Naive thymus-derived CD8-positive, alpha-beta T cell (primary cell): Measurements from ENCODE around the gene DLG2. TPM values are rescaled to one million over a fixed set of nuclear protein-coding genes. Genes with fewer than 3 reads are reported as not detected.

Experiments
- ATAC-seq, 2 donors: fragments of 150-1000 bp; cut with Tn5 transposase in 1 of 2; sonication (Bioruptor Pico), chemical (Tn5 transposase) in 1 of 2; 1 replicate in 1 of 2; 2 replicates in 1 of 2; pipeline ENCODE4 v1.10.0; 2021; ENCODE audit warnings: mild to moderate bottlenecking in 2 of 2, moderate library complexity in 2 of 2
- POLR2A ChIA-PET: fragments of 350-600 bp; sonication (Branson Sonifier 250); formaldehyde crosslinking; loops from one replicate; lab custom pipeline; 2021; ENCODE audit warnings: antibody characterized with exemption; lab: Charles Lee
- DNase-seq, 10 donors: peaks; one replicate each; pipeline versions ENCODE4 v3.0.0 to v3.0.0-alpha.2; 2020 to 2022
- H3K27ac Mint-ChIP-seq, 10 donors: one replicate each; pipeline ENCODE4 v1.8.0; 2020 to 2022; ENCODE audit warnings: mild to moderate bottlenecking in 10 of 10, mixed read lengths in 10 of 10, moderate library complexity in 4 of 10, inconsistent platforms in 1 of 10
- H3K27me3 Mint-ChIP-seq, 5 donors: one replicate each; pipeline ENCODE4 v1.8.0; 2021 to 2022; ENCODE audit warnings: mixed read lengths in 5 of 5
- H3K36me3 Mint-ChIP-seq, 3 donors: one replicate each; pipeline ENCODE4 v1.8.0; 2020 to 2022; ENCODE audit warnings: mixed read lengths in 3 of 3, mild to moderate bottlenecking in 2 of 3, inconsistent platforms in 1 of 3
- H3K4me1 Mint-ChIP-seq, 4 donors: one replicate each; pipeline ENCODE4 v1.8.0; 2021 to 2022; ENCODE audit warnings: mixed read lengths in 4 of 4
- H3K4me3 Mint-ChIP-seq, 10 donors: one replicate each; pipeline ENCODE4 v1.8.0; 2020 to 2022; ENCODE audit warnings: mild to moderate bottlenecking in 10 of 10, mixed read lengths in 10 of 10, moderate library complexity in 6 of 10, inconsistent platforms in 1 of 10
- H3K9me3 Mint-ChIP-seq, 9 donors: one replicate each; pipeline ENCODE4 v1.8.0; 2020 to 2022; ENCODE audit warnings: mixed read lengths in 9 of 9, mild to moderate bottlenecking in 3 of 9, inconsistent platforms in 1 of 9, moderate library complexity in 1 of 9
- polyA plus RNA-seq, 3 donors: library from polyadenylated mRNA; unstranded; fragments of 300-500 nt; fragmentation: Illumina TruSeq; gene quantifications; one replicate each; pipeline ENCODE4 v1.2.3, GENCODE V29; 2021
- total RNA-seq, 8 experiments: library from RNA in 2 of 8; stranded (reverse) in 2 of 8; gene quantifications; one replicate each; pipeline ENCODE4 v1.2.3 and lab custom pipeline; 2021 to 2026

The DLG2 gene
- total and polyA plus RNA-seq, 5 experiments from 2014 or later = 0.86 to 6.2 (median 2.5) TPM

GRCh38 chr11:84413549-84413948, 1213.6 kb downstream of the DLG2 start:
- no peaks in the 10 kb centered on the region for H3K36me3 Mint-ChIP-seq
- peaks cover 5 to 28% (median 10%) of the 10 kb centered on the region in 9 donors for H3K9me3 Mint-ChIP-seq
- H3K27ac Mint-ChIP-seq = no peak overlapping the region
- no peak overlapping the region for H3K4me3 Mint-ChIP-seq
- no peaks in the 10 kb centered on the region for H3K27me3 Mint-ChIP-seq
- POLR2A ChIA-PET = no interaction called here
- ATAC-seq (no peak), DNase-seq (no peak)
- H3K4me1 Mint-ChIP-seq = no peaks in the 10 kb centered on the region

GRCh38 chr11:84412862-84413261, 1214.3 kb downstream of the DLG2 start:
- Mint-ChIP-seq H3K9me3 (peaks cover 4 to 24% (median 10%) of the 10 kb centered on the region in 9 donors), H3K4me1 (no peaks in the 10 kb centered on the region), H3K4me3 (no peak overlapping the region), H3K36me3 (no peaks in the 10 kb centered on the region), H3K27ac (no peak overlapping the region), H3K27me3 (no peaks in the 10 kb centered on the region)
- POLR2A ChIA-PET = no interaction called here
- ATAC-seq (no peak), DNase-seq (no peak)

GRCh38 chr11:84408946-84409411, 1218.2 kb downstream of the DLG2 start:
- DNase-seq = no peak
- Mint-ChIP-seq H3K27ac (no peak overlapping the region), H3K4me1 (no peaks in the 10 kb centered on the region), H3K36me3 (no peaks in the 10 kb centered on the region), H3K27me3 (no peaks in the 10 kb centered on the region), H3K4me3 (no peak overlapping the region), H3K9me3 (peaks cover 0 to 37% (median 9%) of the 10 kb centered on the region in 9 donors)
- POLR2A ChIA-PET = no interaction called here
- ATAC-seq = no peak

DNA sequence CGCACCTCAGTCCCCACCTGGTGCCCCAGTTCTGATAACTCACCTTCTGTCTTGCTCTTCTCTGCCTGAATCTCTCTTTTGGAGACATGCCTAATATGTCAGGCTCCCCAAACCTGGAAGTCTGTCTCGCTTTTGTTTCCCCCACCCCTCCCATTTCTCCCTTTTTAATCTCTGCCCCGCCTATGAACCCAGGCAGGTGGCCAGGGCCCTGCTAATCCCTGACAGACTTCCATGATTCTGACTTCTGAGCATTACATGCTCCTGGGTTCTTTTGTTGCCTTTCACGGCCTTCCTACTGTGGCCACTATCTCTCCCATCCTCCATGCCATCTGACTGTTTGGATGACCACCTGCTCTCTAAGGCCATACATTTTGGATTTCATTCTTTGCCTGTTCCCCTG, 1220.1 kb downstream of the DLG2 start:
- H3K4me1 Mint-ChIP-seq = no peaks in the 10 kb centered on the region
- DNase-seq = no peak
- no peaks in the 10 kb centered on the region for H3K36me3 Mint-ChIP-seq
- peaks cover 3 to 40% (median 13%) of the 10 kb centered on the region in 9 donors for H3K9me3 Mint-ChIP-seq
- no peak overlapping the region for H3K4me3 Mint-ChIP-seq
- POLR2A ChIA-PET = no interaction called here
- no peaks in the 10 kb centered on the region for H3K27me3 Mint-ChIP-seq
- no peak for ATAC-seq
- H3K27ac Mint-ChIP-seq = no peak overlapping the region

DNA sequence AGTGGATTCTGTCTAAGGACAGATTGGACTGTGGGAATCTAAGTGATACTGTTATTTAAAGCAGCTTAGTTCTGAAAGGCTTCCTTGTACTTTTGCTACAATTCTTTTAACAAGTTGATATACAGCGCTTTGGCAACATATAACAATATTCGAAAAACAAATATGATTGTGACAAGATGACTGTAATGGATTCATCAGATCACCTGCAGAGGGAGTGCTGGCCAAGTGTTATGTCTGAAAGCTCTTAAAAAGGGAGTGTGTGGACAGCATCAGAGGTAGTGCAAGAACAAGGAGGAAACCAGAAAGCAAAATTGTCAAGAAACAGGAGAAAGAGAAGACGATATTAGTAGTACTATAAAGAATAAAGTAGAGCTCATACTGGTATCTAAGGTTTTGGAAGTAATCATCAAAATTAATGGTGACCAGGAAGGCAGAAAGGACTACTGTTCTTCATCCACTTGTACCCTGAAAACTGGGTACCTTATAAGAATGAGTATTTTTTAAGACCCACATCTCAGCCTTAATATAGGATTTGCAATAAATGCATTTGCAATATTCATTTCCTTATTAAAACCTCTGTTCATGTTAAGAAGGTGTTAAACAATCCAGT, 1229.0 kb downstream of the DLG2 start:
- DNase-seq (no peak), ATAC-seq (no peak)
- POLR2A ChIA-PET = no interaction called here
- no peak overlapping the region for H3K27ac Mint-ChIP-seq
- peaks cover 0 to 21% (median 7%) of the 10 kb centered on the region in 9 donors for H3K9me3 Mint-ChIP-seq
- no peaks in the 10 kb centered on the region for H3K36me3 Mint-ChIP-seq
- H3K4me1 Mint-ChIP-seq = no peaks in the 10 kb centered on the region
- H3K4me3 Mint-ChIP-seq = no peak overlapping the region
- H3K27me3 Mint-ChIP-seq = no peaks in the 10 kb centered on the region

DNA sequence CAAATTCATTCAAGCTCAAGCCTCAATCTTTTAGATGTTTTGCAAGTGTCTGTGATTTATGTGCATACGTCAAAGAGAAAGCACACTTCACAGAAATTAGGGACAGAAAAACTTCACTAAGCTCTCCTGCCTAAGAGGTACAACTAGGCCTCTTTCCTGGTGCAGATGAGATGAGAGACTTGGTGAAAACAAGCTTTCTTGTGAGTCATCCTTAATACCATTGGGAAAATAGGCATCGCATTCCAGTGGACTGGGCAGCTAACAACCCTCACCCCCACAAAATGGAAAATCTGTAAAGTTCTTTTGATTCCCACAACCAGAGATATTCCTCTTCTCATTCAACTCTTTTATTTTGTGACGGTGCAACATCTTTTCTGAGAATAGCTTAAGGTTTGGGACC, 1230.6 kb downstream of the DLG2 start:
- no peak overlapping the region for H3K4me3 Mint-ChIP-seq
- H3K36me3 Mint-ChIP-seq = no peaks in the 10 kb centered on the region
- ATAC-seq = no peak
- DNase-seq = no peak
- H3K27ac Mint-ChIP-seq = no peak overlapping the region
- POLR2A ChIA-PET = no interaction called here
- H3K4me1 Mint-ChIP-seq = no peaks in the 10 kb centered on the region
- no peaks in the 10 kb centered on the region for H3K27me3 Mint-ChIP-seq
- peaks cover 0 to 18% (median 6%) of the 10 kb centered on the region in 9 donors for H3K9me3 Mint-ChIP-seq

- no peaks in the 10 kb centered on the region for H3K4me1 Mint-ChIP-seq
- no peak overlapping the region for H3K4me3 Mint-ChIP-seq
- peaks cover 0 to 23% (median 2%) of the 10 kb centered on the region in 9 donors for H3K9me3 Mint-ChIP-seq
- H3K27ac Mint-ChIP-seq = no peak overlapping the region
- POLR2A ChIA-PET = no interaction called here
- DNase-seq (no peak), ATAC-seq (no peak)
- H3K27me3 Mint-ChIP-seq = no peaks in the 10 kb centered on the region
- no peaks in the 10 kb centered on the region for H3K36me3 Mint-ChIP-seq
These were observed 1236.6 kb downstream of the DLG2 start for GRCh38 chr11:84390441-84391078.

GRCh38 chr11:84389696-84390095, 1237.4 kb downstream of the DLG2 start:
- no peaks in the 10 kb centered on the region for H3K27me3 Mint-ChIP-seq
- POLR2A ChIA-PET = no interaction called here
- H3K4me3 Mint-ChIP-seq = no peak overlapping the region
- H3K36me3 Mint-ChIP-seq = no peaks in the 10 kb centered on the region
- H3K4me1 Mint-ChIP-seq = no peaks in the 10 kb centered on the region
- DNase-seq (no peak), ATAC-seq (no peak)
- H3K27ac Mint-ChIP-seq = no peak overlapping the region
- H3K9me3 Mint-ChIP-seq = peaks cover 0 to 15% (median 0%) of the 10 kb centered on the region in 9 donors

DNA sequence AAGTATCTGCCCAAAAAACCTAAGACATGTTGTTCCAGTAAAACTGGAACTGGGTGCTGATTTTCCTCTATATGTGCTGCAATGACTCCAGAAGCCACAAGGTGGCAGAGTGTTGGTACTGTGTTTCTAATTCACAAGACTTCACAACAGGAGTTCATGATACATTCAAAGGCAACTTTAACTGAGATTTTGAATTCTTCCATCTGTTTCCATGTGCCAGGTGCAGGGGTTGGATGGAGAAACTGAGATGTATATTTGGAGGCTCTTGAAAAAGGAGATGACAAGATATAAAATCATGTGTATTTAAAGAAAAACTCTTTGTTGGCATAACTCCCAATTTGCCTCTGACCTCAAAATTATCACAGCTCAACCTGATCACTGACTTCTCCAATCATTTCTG, 1242.4 kb downstream of the DLG2 start:
- H3K27ac Mint-ChIP-seq = no peak overlapping the region
- H3K27me3 Mint-ChIP-seq = no peaks in the 10 kb centered on the region
- H3K4me1 Mint-ChIP-seq = no peaks in the 10 kb centered on the region
- no peak overlapping the region for H3K4me3 Mint-ChIP-seq
- ATAC-seq = no peak
- H3K9me3 Mint-ChIP-seq = peaks cover 0 to 5% (median 0%) of the 10 kb centered on the region in 9 donors
- no peaks in the 10 kb centered on the region for H3K36me3 Mint-ChIP-seq
- peak in 3 of 10 donors; percentile 7 to 13 (median 7) for DNase-seq
- POLR2A ChIA-PET = no interaction called here

- Mint-ChIP-seq H3K27me3 (no peaks in the 10 kb centered on the region), H3K9me3 (peaks cover 0 to 5% (median 0%) of the 10 kb centered on the region in 9 donors), H3K36me3 (no peaks in the 10 kb centered on the region), H3K4me3 (no peak overlapping the region), H3K27ac (no peak overlapping the region), H3K4me1 (no peaks in the 10 kb centered on the region)
- POLR2A ChIA-PET = no interaction called here
- DNase-seq (no peak), ATAC-seq (no peak)
These were observed 1243.6 kb downstream of the DLG2 start for GRCh38 chr11:84383576-84383975.

DNA sequence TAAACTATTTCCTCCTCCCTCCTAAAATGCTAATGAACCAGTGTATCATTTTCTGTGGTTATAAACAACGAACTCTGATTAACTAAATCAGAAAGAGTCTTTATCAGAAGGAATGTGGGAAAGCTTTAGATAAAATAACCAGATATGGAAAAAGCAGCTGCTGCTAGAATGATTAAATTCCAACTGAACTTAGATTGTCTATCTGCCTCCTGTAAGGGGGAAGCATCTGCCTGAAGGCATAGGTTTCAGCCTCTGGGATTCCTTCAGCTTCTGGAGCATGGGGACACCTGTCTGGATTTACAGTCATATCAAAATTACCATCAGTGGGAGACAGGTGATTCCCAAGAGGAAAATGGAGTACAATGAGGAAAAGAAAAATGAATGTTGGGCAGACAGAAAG, 1245.5 kb downstream of the DLG2 start:
- H3K4me1 Mint-ChIP-seq = no peaks in the 10 kb centered on the region
- no peaks in the 10 kb centered on the region for H3K36me3 Mint-ChIP-seq
- H3K4me3 Mint-ChIP-seq = no peak overlapping the region
- POLR2A ChIA-PET = no interaction called here
- no peak overlapping the region for H3K27ac Mint-ChIP-seq
- H3K27me3 Mint-ChIP-seq = no peaks in the 10 kb centered on the region
- ATAC-seq = no peak
- peaks cover 0 to 6% (median 0%) of the 10 kb centered on the region in 9 donors for H3K9me3 Mint-ChIP-seq
- no peak for DNase-seq

GRCh38 chr11:84372381-84372950, 1254.7 kb downstream of the DLG2 start:
- no peak for ATAC-seq
- Mint-ChIP-seq H3K27ac (no peak overlapping the region), H3K27me3 (peaks cover 0 to 3% (median 0%) of the 10 kb centered on the region in 5 donors), H3K4me1 (no peaks in the 10 kb centered on the region), H3K9me3 (peaks cover 0 to 12% (median 4%) of the 10 kb centered on the region in 9 donors), H3K36me3 (no peaks in the 10 kb centered on the region), H3K4me3 (no peak overlapping the region)
- POLR2A ChIA-PET = no interaction called here
- no peak for DNase-seq

- ATAC-seq = no peak
- H3K36me3 Mint-ChIP-seq = peaks cover 0 to 8% (median 0%) of the 10 kb centered on the region in 3 donors
- POLR2A ChIA-PET = no interaction called here
These were observed 1269.1 kb downstream of the DLG2 start for GRCh38 chr11:84358034-84358433.

More at GRCh38 chr11:84358034-84358433, 1269.1 kb downstream of the DLG2 start:
- no peaks in the 10 kb centered on the region for H3K4me1 Mint-ChIP-seq
- DNase-seq = no peak
- H3K4me3 Mint-ChIP-seq = no peak overlapping the region
- peaks cover 9 to 45% (median 25%) of the 10 kb centered on the region in 9 donors for H3K9me3 Mint-ChIP-seq
- no peaks in the 10 kb centered on the region for H3K27me3 Mint-ChIP-seq
- no peak overlapping the region for H3K27ac Mint-ChIP-seq
